ENCODE results near the gene NELFB. TPM values are rescaled to one million over a fixed set of nuclear protein-coding genes. Genes with fewer than 3 reads are reported as not detected.

The NELFB gene
- total and polyA plus RNA-seq, 4 donors: 4.7 to 24.6 (median 18.1) TPM

DNA sequence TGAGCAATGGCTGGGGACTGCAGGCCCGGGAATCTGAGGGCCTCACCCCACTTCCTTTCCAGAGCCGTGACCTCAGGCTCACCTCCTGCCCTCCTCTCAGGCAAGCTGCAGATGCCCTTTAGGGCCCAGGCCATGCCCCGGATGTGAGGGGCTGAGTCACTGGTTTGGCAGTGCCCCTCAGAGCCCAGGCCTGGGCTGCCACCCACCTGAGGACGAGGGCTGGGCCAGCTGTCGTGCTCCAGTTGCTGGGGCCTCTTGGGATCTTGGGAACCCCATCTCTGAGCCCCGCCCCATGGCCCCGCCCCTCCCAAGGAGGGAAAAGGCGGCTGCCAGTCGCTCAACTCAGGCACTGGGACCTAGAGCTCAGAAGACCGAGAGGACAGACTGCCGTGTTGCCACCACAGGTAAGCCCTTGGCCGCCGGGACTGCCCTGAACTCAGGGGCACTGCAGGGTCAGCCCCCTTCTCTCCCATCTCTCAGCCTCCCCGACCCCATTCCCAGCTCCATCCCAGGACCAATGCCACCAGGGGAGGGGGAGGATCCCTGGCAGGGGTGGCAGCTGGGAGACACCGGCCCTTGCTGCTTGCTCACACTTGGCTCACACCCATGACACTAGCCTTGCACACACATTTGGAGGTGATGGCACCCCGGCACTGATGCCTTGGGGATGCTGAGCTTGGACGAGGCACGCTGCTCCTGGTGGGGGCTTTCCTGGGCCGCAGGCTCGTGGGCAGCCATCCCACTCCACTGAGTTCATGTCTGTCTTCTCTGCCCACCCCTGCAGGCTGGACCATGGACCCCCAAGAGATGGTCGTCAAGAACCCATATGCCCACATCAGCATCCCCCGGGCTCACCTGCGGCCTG is 30.1 kb upstream of the NELFB start, which contains the start of gene CYSRT1:
Gene CYSRT1 (plus strand): TSS at position 345 of the 865 bp plus-strand sequence. CDS start 448 bp downstream, at position 793.
- DNase-seq (ENCODE audit: low spot score): no peak
- H3K9ac ChIP-seq (ENCODE audit: low read depth in 1 of 2, low read length in 2 of 2): peak within 1 kb of the TSS; percentile 42 to 45
- TF ChIP-seq, protein P1, sequence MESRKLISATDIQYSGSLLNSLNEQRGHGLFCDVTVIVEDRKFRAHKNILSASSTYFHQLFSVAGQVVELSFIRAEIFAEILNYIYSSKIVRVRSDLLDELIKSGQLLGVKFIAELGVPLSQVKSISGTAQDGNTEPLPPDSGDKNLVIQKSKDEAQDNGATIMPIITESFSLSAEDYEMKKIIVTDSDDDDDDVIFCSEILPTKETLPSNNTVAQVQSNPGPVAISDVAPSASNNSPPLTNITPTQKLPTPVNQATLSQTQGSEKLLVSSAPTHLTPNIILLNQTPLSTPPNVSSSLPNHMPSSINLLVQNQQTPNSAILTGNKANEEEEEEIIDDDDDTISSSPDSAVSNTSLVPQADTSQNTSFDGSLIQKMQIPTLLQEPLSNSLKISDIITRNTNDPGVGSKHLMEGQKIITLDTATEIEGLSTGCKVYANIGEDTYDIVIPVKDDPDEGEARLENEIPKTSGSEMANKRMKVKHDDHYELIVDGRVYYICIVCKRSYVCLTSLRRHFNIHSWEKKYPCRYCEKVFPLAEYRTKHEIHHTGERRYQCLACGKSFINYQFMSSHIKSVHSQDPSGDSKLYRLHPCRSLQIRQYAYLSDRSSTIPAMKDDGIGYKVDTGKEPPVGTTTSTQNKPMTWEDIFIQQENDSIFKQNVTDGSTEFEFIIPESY (IDR thresholded peaks at IDR 0.05): no peak
- TF ChIP-seq, protein P2, sequence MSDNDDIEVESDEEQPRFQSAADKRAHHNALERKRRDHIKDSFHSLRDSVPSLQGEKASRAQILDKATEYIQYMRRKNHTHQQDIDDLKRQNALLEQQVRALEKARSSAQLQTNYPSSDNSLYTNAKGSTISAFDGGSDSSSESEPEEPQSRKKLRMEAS (IDR thresholded peaks at IDR 0.05): no peak
- TF ChIP-seq NR2F2 (IDR thresholded peaks at IDR 0.05) (no peak), CTCF (IDR thresholded peaks at IDR 0.05; ENCODE audit: low read depth, low read length, missing input control) (no peak), FOXA1 (IDR thresholded peaks at IDR 0.05) (no peak), JUND (IDR thresholded peaks at IDR 0.05) (no peak), EGR1 (IDR thresholded peaks at IDR 0.05; ENCODE audit: low read depth in 2 of 2) (no peak), HNF4A (conservative IDR thresholded peaks at IDR 0.05) (no peak), RXRA (IDR thresholded peaks at IDR 0.05) (no peak), TAF1 (conservative IDR thresholded peaks at IDR 0.05) (no peak), RAD21 (IDR thresholded peaks at IDR 0.05) (no peak)
- TF ChIP-seq, protein P3, sequence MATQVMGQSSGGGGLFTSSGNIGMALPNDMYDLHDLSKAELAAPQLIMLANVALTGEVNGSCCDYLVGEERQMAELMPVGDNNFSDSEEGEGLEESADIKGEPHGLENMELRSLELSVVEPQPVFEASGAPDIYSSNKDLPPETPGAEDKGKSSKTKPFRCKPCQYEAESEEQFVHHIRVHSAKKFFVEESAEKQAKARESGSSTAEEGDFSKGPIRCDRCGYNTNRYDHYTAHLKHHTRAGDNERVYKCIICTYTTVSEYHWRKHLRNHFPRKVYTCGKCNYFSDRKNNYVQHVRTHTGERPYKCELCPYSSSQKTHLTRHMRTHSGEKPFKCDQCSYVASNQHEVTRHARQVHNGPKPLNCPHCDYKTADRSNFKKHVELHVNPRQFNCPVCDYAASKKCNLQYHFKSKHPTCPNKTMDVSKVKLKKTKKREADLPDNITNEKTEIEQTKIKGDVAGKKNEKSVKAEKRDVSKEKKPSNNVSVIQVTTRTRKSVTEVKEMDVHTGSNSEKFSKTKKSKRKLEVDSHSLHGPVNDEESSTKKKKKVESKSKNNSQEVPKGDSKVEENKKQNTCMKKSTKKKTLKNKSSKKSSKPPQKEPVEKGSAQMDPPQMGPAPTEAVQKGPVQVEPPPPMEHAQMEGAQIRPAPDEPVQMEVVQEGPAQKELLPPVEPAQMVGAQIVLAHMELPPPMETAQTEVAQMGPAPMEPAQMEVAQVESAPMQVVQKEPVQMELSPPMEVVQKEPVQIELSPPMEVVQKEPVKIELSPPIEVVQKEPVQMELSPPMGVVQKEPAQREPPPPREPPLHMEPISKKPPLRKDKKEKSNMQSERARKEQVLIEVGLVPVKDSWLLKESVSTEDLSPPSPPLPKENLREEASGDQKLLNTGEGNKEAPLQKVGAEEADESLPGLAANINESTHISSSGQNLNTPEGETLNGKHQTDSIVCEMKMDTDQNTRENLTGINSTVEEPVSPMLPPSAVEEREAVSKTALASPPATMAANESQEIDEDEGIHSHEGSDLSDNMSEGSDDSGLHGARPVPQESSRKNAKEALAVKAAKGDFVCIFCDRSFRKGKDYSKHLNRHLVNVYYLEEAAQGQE (IDR thresholded peaks at IDR 0.05): no peak
- WGBS: 60% methylated on average over 23 of the region's 23 CpGs
- no peaks in the 10 kb centered on the region for H3K27me3 ChIP-seq (ENCODE audit: control insufficient read depth in 4 of 4, insufficient read depth in 4 of 4, low read length in 3 of 4)
- peak within 1 kb of the TSS; percentile 57 to 84 for H3K27ac ChIP-seq (ENCODE audit: low read depth in 1 of 2, low read length in 2 of 2)
- no peaks in the 10 kb centered on the region for H3K36me3 ChIP-seq (ENCODE audit: control insufficient read depth in 4 of 4, insufficient read depth in 3 of 4, low read depth in 1 of 4, low read length in 3 of 4)
- peaks cover 10 to 22% (median 14%) of the 10 kb centered on the region in 4 donors for H3K4me1 ChIP-seq (ENCODE audit: control insufficient read depth in 4 of 4, insufficient read depth in 4 of 4, low read length in 3 of 4)
- H3K4me3 ChIP-seq (ENCODE audit: low read depth in 1 of 3, low read length in 3 of 3): peak within 1 kb of the TSS; percentile 67 to 88 (median 86)
- no peaks in the 10 kb centered on the region for H3K9me3 ChIP-seq (ENCODE audit: control insufficient read depth in 4 of 4, low read length in 3 of 4)

DNA sequence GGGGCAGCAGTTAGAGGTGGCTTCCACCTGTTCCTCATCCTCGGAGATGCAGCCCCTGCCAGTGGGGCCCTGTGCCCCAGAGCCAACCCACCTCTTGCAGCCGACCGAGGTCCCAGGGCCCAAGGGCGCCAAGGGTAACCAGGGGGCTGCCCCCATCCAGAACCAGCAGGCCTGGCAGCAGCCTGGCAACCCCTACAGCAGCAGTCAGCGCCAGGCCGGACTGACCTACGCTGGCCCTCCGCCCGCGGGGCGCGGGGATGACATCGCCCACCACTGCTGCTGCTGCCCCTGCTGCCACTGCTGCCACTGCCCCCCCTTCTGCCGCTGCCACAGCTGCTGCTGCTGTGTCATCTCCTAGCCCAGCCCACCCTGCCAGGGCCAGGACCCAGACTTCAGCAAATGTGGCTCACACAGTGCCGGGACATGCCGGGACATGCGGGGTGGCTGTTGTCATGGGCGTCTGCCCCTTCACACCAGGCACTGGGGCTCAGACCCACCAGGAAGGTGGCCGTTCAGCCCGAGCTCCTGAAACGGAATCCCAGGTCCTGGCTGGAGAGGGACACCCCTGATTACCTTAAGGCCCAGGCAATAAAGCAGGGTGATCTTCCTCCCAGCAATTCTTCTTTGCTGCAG is 29.3 kb upstream of the NELFB start:
- Histone ChIP-seq H3K4me3 (ENCODE audit: low read depth in 1 of 3, low read length in 3 of 3) (no peak overlapping the region), H3K9ac (ENCODE audit: low read depth in 1 of 2, low read length in 2 of 2) (no peak overlapping the region), H3K4me1 (ENCODE audit: control insufficient read depth in 4 of 4, insufficient read depth in 4 of 4, low read length in 3 of 4) (peaks cover 10 to 23% (median 14%) of the 10 kb centered on the region in 4 donors), H3K27ac (ENCODE audit: low read depth in 1 of 2, low read length in 2 of 2) (no peak overlapping the region), H3K27me3 (ENCODE audit: control insufficient read depth in 4 of 4, insufficient read depth in 4 of 4, low read length in 3 of 4) (no peaks in the 10 kb centered on the region), H3K36me3 (ENCODE audit: control insufficient read depth in 4 of 4, insufficient read depth in 3 of 4, low read depth in 1 of 4, low read length in 3 of 4) (no peaks in the 10 kb centered on the region), H3K9me3 (ENCODE audit: control insufficient read depth in 4 of 4, low read length in 3 of 4) (no peaks in the 10 kb centered on the region)
- 83% methylated on average over 21 of the region's 21 CpGs for whole genome bisulfite sequencing
- no peak for DNase-seq (ENCODE audit: low spot score)
- TF ChIP-seq YY1 (IDR thresholded peaks at IDR 0.05) (no peak), RXRA (IDR thresholded peaks at IDR 0.05) (no peak), RAD21 (IDR thresholded peaks at IDR 0.05) (no peak), SP1 (IDR thresholded peaks at IDR 0.05) (no peak), FOXA1 (IDR thresholded peaks at IDR 0.05) (no peak), GABPA (IDR thresholded peaks at IDR 0.05 in 1 of 2, conservative IDR thresholded peaks at IDR 0.05 in 1 of 2) (no peak), CTCF (IDR thresholded peaks at IDR 0.05; ENCODE audit: low read depth, low read length, missing input control) (no peak), JUND (IDR thresholded peaks at IDR 0.05) (no peak), FOXA2 (IDR thresholded peaks at IDR 0.05) (no peak), TAF1 (conservative IDR thresholded peaks at IDR 0.05) (no peak), HNF4G (IDR thresholded peaks at IDR 0.05) (no peak)
- TF ChIP-seq, protein P4, sequence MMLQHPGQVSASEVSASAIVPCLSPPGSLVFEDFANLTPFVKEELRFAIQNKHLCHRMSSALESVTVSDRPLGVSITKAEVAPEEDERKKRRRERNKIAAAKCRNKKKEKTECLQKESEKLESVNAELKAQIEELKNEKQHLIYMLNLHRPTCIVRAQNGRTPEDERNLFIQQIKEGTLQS (IDR thresholded peaks at IDR 0.05): no peak
- TF ChIP-seq, protein P2 (IDR thresholded peaks at IDR 0.05): no peak
